GM10266 (cell line): Measurements from ENCODE around the gene RAD51B.
"Not testable (repeated sequence)": the region's sequence is repeated elsewhere in the genome, so short reads cannot be mapped to it uniquely, and the experiment has no call there.

Experiments used
- DNase-seq: peaks from one replicate; pipeline ENCODE4 v3.0.0; 2012; ENCODE audit errors: extremely low spot score
- TF ChIP-seq, protein P1 (sequence below): IDR thresholded peaks from 2 replicates; pipeline ENCODE4 v1.5.1; 2012; ENCODE audit warnings: mild to moderate bottlenecking, low read depth; ENCODE audit not compliant: control insufficient read depth, insufficient read depth; ENCODE audit errors: missing control alignments

The RAD51B gene

DNA sequence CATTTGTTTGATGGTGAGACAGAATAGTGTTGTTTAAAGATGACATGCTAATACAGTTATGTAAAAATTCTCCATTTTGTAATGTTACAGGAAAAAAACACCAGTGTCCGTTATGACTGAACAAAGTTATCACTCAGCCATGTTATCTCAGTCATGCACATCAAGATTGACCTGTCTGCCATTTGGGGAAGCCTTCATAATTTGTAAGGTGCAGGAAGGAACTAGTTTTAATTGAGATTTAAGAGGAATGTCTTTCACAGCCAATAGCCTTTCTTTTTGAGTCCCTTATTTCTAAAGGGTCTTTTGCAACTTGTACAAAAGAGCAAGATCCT, 432.2 kb downstream of the RAD51B start:
- no peak for DNase-seq
- TF ChIP-seq, protein P1, sequence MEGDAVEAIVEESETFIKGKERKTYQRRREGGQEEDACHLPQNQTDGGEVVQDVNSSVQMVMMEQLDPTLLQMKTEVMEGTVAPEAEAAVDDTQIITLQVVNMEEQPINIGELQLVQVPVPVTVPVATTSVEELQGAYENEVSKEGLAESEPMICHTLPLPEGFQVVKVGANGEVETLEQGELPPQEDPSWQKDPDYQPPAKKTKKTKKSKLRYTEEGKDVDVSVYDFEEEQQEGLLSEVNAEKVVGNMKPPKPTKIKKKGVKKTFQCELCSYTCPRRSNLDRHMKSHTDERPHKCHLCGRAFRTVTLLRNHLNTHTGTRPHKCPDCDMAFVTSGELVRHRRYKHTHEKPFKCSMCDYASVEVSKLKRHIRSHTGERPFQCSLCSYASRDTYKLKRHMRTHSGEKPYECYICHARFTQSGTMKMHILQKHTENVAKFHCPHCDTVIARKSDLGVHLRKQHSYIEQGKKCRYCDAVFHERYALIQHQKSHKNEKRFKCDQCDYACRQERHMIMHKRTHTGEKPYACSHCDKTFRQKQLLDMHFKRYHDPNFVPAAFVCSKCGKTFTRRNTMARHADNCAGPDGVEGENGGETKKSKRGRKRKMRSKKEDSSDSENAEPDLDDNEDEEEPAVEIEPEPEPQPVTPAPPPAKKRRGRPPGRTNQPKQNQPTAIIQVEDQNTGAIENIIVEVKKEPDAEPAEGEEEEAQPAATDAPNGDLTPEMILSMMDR, result no peak

DNA sequence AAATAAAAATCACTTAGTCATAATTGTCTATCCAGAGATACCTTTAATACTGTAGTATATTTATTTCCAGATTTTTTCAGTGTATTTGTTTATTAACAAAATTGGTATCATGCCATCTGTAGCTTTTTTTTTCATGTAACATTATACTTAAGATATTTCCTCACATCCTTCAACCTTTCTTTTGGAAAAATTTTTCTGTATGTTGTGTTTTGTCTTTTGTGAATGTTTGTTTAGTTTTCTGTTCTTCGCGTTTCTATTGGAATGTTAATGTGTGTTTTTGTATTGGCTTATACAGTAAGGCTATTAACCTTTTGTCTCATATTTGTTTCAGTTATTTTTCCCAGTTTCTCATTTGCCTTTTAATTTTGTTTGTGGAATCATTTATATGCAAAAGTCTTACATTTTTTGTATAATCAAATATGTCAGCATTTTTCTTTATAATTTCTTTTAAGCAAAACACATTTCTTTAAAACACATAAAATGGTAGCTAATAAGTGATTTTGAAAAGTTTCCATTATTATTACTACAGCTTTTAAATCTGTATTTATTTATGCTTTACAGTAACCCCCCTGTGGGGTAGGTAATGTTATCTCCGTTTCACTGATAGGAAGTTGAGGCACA, 433.7 kb downstream of the RAD51B start:
- TF ChIP-seq, protein P1, result no peak
- no peak for DNase-seq

DNA sequence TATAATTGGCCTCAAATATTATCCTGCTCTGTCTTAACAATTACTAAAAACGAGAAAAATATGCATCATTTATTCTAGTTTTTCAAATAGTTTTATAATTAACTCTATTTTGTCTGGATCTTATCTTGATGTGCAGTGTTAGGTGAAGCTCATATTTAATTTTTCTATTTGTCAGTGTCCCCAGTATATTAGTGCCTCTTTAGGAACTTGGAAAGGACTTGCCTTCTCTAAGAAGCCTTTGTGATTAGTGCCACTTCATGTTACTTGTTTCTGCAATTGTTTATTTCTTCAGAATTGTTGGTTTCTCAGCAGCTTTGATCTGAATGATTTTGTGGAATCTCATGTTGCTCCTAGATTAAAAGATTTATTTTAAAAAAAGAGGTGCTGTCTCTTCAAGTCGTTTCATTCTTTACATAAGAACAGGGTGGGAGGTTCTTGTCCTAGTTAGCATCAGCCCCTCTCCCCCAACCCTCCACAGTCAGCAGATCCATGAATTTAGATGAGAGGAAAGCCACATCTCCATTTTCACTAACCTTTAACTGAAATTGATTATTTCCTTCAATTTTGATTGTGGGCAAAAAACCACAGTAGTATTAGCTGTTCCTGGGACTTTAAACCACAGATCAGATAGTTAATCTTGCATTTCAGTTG, 434.4 kb downstream of the RAD51B start:
- DNase-seq, result no peak
- TF ChIP-seq, protein P1, result no peak

DNA sequence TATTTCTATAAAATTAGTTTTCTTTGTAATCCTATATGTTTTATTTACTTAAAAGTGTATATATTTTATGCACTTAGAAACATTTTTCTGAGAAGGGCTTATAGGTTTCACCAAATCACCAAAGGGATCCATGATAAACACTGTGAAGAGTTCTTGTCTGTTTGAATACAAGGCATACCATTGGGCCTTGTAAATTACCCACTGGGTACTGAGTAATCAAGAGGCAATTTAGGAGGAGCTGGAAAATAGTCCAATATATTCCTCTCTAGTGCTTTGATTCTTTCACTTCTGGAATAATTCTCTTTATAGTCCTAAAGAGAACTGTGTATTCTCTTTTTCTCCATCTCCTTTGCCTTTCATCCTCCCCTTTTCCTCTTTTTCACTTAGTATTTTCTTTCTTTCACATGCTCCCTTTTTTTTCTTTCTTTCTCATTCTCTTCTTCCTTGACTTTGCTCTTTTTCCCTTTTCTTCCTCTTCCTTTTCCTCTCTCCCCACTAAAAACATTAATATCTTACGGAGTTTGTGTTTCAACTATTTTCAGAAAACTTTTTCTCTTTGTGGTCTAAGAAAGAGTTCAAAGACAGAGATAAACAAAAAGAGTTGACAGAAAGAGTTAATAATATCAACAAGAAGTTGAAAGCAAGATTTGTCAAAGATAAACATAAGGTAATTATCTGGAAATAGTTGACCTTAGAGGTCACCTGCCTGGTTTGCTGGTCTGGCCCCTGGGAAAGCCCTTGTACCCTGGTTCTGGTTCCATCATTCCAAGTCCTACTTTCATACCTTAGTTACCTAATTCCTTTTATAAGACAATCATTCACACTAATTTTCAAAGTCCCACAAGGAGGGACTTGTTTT, 435.3 kb downstream of the RAD51B start:
- TF ChIP-seq, protein P1, result no peak
- no peak for DNase-seq

DNA sequence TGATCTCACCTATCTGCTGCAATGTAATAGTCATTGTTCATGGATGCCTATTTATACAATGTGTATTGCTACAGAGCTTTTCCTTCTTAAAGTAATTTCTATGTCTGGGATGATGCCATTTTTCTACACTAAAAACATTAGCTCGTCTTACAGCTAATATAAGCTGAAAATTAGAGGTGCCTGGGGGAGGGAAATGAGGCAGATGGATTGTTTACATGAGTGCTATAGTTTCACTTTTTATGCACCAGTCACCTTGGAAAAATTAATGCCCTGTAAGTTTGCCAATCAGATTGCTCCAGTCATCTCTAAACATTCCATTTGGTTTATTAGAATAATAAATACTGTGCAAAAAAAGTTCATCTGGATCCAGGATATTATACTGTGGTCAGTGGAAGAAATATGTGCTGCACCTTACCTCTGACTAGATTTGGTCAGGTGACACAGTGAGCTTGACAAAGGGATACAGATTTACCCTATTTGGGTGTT, 436.2 kb downstream of the RAD51B start:
- no peak for DNase-seq
- TF ChIP-seq, protein P1, result no peak

DNA sequence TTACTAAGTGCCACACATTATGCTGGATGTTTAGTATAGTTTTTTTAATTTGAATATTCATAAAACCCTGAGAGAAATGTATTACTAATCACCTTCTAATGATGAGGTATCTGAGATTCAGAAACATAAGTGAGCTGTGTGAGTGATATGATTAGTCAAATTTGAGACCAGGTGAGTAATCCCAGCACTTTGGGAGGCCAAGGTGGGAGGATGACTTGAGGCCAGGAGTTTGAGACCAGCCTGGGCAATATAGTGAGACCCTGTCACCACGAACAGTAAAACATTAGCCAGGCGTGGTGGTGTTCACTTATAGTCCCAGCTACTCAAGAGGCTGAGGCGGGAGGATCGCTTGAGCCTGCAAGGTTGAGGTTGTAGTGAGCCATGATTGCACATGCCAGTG, 438.4 kb downstream of the RAD51B start:
- TF ChIP-seq, protein P1, result no peak

DNA sequence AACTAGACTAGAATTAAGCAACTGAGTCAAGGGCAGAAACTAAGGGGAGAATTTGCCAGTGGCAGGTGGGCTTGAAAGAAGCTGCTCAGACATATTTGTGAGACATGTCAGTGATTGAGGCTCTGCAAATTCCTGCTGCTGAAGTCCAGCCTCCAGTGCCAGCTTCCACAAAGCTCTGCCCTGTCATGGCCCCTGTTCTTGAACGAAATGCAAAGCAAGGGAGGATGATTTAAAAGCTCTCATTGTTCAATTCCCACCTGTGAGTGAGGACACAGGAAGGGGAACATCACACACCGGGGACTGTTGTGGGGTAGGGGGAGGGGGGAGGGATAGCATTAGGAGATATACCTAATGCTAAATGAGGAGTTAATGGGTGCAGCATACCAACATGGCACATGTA, 439.4 kb downstream of the RAD51B start:
- DNase-seq, result not testable (repeated sequence)

More for the DNA sequence above, 438.4 kb downstream of the RAD51B start:
- DNase-seq, result no peak
